ENCODE data around the gene ZNF462.

Gene ZNF462

DNA sequence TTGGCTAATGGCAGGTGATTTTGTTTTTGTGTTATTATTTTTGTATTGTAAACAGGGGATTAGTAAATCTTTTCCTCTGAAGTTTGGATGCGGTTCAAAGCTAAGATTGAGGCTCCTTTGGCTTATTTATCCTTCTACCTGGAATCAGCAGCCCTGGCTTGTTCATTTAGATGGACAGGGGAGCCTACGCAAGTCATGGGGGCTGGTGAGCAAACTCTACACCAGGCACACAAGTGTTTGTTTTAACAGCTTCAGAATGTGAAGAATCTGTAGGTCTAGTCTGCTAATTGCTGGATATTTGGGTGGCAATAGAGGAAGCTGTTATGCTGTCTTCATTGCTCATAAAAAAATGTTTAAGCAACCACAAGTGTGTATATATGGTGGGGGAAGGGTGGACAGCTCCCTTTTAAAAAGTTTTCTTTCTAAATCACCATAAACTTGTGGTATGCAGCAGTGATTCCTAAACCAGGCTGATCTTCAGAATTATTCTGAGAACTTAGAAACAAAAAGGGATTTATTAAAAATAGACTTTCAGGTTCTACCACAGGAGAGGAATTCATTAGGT is 20.7 kb downstream of the ZNF462 start:
- TF ChIP-seq, protein P1, sequence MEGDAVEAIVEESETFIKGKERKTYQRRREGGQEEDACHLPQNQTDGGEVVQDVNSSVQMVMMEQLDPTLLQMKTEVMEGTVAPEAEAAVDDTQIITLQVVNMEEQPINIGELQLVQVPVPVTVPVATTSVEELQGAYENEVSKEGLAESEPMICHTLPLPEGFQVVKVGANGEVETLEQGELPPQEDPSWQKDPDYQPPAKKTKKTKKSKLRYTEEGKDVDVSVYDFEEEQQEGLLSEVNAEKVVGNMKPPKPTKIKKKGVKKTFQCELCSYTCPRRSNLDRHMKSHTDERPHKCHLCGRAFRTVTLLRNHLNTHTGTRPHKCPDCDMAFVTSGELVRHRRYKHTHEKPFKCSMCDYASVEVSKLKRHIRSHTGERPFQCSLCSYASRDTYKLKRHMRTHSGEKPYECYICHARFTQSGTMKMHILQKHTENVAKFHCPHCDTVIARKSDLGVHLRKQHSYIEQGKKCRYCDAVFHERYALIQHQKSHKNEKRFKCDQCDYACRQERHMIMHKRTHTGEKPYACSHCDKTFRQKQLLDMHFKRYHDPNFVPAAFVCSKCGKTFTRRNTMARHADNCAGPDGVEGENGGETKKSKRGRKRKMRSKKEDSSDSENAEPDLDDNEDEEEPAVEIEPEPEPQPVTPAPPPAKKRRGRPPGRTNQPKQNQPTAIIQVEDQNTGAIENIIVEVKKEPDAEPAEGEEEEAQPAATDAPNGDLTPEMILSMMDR (IDR thresholded peaks at IDR 0.05), result no peak

DNA sequence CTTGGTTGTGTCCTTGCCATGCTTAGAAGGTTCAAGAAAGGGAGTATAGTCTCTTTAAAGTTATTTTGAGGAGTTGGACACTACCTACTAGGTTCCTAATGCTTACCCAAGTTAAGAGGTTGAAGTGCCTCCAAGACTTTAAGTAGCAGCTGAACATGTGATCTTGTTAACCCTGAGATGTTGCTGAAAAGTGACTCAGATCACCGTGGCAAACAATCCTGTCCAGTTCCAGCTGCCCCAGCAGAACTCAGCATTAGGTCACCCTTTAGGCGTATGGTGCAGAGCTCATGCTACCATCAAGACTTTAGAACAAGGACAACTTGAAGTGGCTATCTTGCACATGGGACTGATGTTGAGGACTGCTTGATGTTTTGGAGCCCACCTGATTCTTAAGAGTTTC is 22.5 kb downstream of the ZNF462 start:
- Histone ChIP-seq H3K27ac (no peak overlapping the region), H3K4me1 (ENCODE audit: control insufficient read depth in 1 of 2, insufficient read depth in 1 of 2, low read depth in 1 of 2, low read length in 1 of 2) (no peaks in the 10 kb centered on the region), H3K9me3 (no peaks in the 10 kb centered on the region), H3K36me3 (no peaks in the 10 kb centered on the region), H3K4me3 (ENCODE audit: low read depth in 1 of 2, low read length in 1 of 2) (no peak overlapping the region), H3K27me3 (no peaks in the 10 kb centered on the region)
- TF ChIP-seq, protein P1 (IDR thresholded peaks at IDR 0.05), result no peak

More for the DNA sequence above, 20.7 kb downstream of the ZNF462 start:
- Histone ChIP-seq H3K36me3 (no peaks in the 10 kb centered on the region), H3K27me3 (no peaks in the 10 kb centered on the region), H3K4me3 (ENCODE audit: low read depth in 1 of 2, low read length in 1 of 2) (no peak overlapping the region), H3K9me3 (no peaks in the 10 kb centered on the region), H3K4me1 (ENCODE audit: control insufficient read depth in 1 of 2, insufficient read depth in 1 of 2, low read depth in 1 of 2, low read length in 1 of 2) (no peaks in the 10 kb centered on the region), H3K27ac (no peak overlapping the region)

DNA sequence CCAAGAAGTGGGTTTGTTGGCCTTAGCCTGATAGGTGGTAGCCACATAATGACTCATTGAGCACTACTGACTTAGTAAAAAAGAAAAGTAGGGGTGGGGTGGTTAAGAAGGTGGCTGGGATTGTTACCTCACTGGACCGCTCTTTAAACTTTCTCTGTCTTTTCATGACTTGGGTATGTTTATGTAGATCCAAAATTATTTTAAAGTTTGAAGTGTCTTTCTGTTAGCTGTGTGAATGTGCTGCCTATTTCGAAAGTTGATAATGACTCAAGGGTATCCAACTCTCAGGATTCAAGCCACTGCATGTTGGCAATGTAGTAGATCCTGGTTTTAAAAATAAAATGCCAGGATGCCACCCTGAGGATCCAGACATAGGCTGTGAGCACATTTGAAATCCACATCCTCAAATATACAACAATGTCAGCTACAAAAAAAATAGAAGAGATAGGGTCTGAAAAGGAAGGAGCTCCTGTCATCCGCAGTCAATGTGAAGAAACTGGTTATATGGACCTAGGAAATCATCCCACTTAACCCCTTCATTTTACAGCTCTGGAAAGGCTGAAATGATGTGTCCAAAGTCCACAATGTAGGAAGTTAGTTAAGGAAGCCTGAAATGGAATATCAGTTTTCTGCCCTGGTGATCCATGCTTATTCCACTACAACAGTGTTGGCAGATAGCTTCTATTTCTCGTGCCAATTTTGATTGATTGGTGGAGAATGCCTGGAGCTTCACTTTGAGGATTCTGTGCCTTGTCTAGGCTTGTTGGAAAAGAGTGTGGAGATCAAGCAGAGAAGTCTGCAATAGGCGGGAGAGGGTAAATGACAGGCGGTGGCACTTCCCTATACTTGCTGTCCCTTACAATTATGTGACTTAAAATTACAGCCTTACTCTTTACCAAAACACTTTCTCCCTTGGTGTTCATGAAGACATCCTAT is 23.4 kb downstream of the ZNF462 start:
- H3K4me3 ChIP-seq (ENCODE audit: low read depth in 1 of 2, low read length in 1 of 2), result no peak overlapping the region
- no peaks in the 10 kb centered on the region for H3K27me3 ChIP-seq
- H3K27ac ChIP-seq, result no peak overlapping the region
- no peaks in the 10 kb centered on the region for H3K4me1 ChIP-seq (ENCODE audit: control insufficient read depth in 1 of 2, insufficient read depth in 1 of 2, low read depth in 1 of 2, low read length in 1 of 2)
- H3K36me3 ChIP-seq, result no peaks in the 10 kb centered on the region
- TF ChIP-seq, protein P1 (IDR thresholded peaks at IDR 0.05), result no peak
- H3K9me3 ChIP-seq, result no peaks in the 10 kb centered on the region

DNA sequence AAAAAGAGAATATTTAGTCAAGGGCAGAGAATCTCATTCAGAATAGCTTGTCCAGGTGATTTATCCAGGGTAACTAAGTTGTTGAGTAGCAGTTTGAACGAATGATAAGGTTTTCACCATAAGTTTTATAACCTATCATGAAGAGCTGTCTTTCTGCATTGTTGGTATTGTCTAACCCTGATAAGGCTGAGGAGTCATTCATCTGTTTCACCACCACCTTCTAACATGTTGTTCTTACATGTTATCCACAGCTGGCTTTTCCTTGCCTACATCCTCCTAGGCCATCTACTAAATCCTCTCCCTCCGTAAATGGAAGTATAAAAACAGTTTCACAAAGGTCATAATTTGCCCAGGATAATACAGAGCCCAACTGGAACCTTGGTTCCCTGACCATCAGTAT is 24.1 kb downstream of the ZNF462 start:
- H3K4me3 ChIP-seq (ENCODE audit: low read depth in 1 of 2, low read length in 1 of 2), result no peak overlapping the region
- TF ChIP-seq, protein P1 (IDR thresholded peaks at IDR 0.05), result no peak
- H3K27me3 ChIP-seq, result no peaks in the 10 kb centered on the region
- H3K27ac ChIP-seq, result no peak overlapping the region
- H3K4me1 ChIP-seq (ENCODE audit: control insufficient read depth in 1 of 2, insufficient read depth in 1 of 2, low read depth in 1 of 2, low read length in 1 of 2), result no peaks in the 10 kb centered on the region
- H3K9me3 ChIP-seq, result no peaks in the 10 kb centered on the region
- no peaks in the 10 kb centered on the region for H3K36me3 ChIP-seq

DNA sequence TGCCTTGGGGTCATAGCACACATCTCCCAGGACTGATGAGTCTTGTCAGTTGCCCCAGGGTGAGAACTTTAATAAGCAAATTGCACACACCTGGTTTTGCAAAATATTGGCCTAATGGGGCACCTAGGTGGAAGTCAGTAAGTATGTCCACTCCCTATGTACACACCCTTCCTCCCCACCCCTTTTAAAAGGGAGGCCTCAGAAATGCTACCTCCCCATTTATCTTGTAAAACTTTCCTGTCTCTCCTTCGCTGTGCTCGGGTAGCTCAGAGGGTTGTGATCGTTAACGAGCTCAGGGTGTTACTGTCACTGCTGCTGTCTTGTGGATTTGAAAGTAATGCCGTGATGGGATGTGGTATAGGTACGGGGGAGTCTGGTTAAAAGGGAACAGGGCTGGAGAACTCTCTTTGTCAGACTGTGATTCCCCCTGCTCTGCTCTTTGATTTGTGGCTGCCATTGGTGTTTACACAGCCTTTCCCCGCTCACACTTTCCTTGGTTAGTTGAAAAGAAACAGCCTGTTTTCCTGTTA is 26.2 kb downstream of the ZNF462 start:
- Histone ChIP-seq H3K36me3 (no peaks in the 10 kb centered on the region), H3K27me3 (no peaks in the 10 kb centered on the region), H3K4me1 (ENCODE audit: control insufficient read depth in 1 of 2, insufficient read depth in 1 of 2, low read depth in 1 of 2, low read length in 1 of 2) (no peaks in the 10 kb centered on the region), H3K27ac (no peak overlapping the region), H3K9me3 (no peaks in the 10 kb centered on the region), H3K4me3 (ENCODE audit: low read depth in 1 of 2, low read length in 1 of 2) (no peak overlapping the region)
- TF ChIP-seq, protein P1 (IDR thresholded peaks at IDR 0.05), result no peak
